HG03520 (cell line): Measurements from ENCODE around the gene HTR1D.

Source experiments
- ATAC-seq: cut with Tn5 transposase; IDR thresholded peaks from one replicate; pipeline ENCODE4 v1.9.1; 2021; ENCODE audit warnings: mild to moderate bottlenecking, moderate library complexity; ENCODE audit not compliant: unreplicated experiment

The HTR1D gene

GRCh38 chr1:23187637-23188036 lies 29.7 kb downstream of the HTR1D start:
- ATAC-seq: no peak

- ATAC-seq: no peak
Observed at GRCh38 chr1:23185381-23185780, 31.9 kb downstream of the HTR1D start.

- no peak for ATAC-seq
Observed at GRCh38 chr1:23184212-23184934, 32.9 kb downstream of the HTR1D start.

- ATAC-seq: no peak
Observed at GRCh38 chr1:23179862-23180261, 37.4 kb downstream of the HTR1D start.

GRCh38 chr1:23178950-23179349 lies 38.4 kb downstream of the HTR1D start:
- ATAC-seq: no peak

- ATAC-seq: no peak
Observed at GRCh38 chr1:23178414-23178813, 38.9 kb downstream of the HTR1D start.

- no peak for ATAC-seq
Observed at GRCh38 chr1:23177438-23178380, 39.6 kb downstream of the HTR1D start.

- no peak for ATAC-seq
Observed at GRCh38 chr1:23177031-23177430, 40.3 kb downstream of the HTR1D start.

- ATAC-seq: no peak
Observed at GRCh38 chr1:23174426-23175110, 42.7 kb downstream of the HTR1D start.

- no peak for ATAC-seq
Observed at GRCh38 chr1:23171181-23171755, 46.0 kb downstream of the HTR1D start.

GRCh38 chr1:23169727-23170335 lies 47.5 kb downstream of the HTR1D start:
- ATAC-seq: no peak

- ATAC-seq: no peak
Observed at GRCh38 chr1:23169195-23169575, 48.1 kb downstream of the HTR1D start.

GRCh38 chr1:23168445-23169194 lies 48.7 kb downstream of the HTR1D start, which contains the start of gene LUZP1:
Gene LUZP1 (minus strand): TSS chr1:23168856.
- ATAC-seq: peak; percentile 72

GRCh38 chr1:23168079-23168444 lies 49.2 kb downstream of the HTR1D start:
- ATAC-seq: no peak

GRCh38 chr1:23167353-23168078 lies 49.8 kb downstream of the HTR1D start:
- no peak for ATAC-seq

GRCh38 chr1:23166854-23167253 lies 50.4 kb downstream of the HTR1D start:
- ATAC-seq: no peak

GRCh38 chr1:23163395-23163794 lies 53.9 kb downstream of the HTR1D start:
- no peak for ATAC-seq

- no peak for ATAC-seq
Observed at GRCh38 chr1:23159963-23160877, 57.1 kb downstream of the HTR1D start.
